DMS53 treated with DMSO at 0.1 percent for 48 hours (cell line): ENCODE data around the gene CD2.
"Not testable (repeated sequence)": the region's sequence is repeated elsewhere in the genome, so short reads cannot be mapped to it uniquely, and the experiment has no call there.

Experiments
- DNase-seq: peaks from one replicate; lab custom pipeline; 2025; ENCODE audit not compliant: unreplicated experiment; lab: John Stamatoyannopoulos, UW

CD2 gene

DNA sequence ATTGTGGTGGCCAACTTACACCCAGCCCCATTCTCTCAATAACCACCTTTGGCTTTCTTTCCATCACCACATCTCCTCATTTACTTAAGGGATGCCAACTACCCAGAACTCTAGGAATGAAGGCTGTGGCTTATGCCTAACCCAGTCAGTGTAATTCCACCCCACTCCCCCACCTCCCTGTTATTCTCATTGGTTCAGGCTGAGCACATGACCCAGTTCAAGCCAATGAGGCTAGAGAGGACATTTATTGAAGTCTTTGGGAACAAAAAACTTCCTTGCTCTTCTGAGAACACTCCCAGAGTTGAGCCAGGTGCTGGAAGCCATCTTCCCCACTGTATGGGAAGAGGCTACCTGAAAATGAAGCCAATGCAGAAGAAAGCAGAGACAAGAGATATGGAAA is 22.8 kb upstream of the CD2 start:
- DNase-seq, result no peak

DNA sequence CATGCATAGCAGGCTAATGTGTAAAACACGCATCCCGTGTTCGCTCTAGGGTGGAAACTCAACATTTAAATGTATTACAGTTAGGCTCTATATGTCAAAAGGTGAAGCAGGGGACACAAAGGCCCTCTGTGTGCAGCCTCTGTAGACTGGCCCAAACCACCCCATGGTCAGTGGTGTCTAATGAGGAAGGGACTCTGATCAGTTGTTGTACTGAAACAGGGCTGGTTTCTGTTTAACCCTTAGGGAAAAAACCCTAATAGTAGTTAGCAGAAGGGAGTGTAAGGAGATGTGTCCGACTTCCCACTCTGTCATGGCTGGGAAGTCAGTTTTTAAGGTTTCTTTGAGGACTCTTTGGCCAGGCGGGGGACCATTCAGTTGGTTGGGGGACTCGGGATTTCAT is 21.5 kb upstream of the CD2 start:
- no peak for DNase-seq

DNA sequence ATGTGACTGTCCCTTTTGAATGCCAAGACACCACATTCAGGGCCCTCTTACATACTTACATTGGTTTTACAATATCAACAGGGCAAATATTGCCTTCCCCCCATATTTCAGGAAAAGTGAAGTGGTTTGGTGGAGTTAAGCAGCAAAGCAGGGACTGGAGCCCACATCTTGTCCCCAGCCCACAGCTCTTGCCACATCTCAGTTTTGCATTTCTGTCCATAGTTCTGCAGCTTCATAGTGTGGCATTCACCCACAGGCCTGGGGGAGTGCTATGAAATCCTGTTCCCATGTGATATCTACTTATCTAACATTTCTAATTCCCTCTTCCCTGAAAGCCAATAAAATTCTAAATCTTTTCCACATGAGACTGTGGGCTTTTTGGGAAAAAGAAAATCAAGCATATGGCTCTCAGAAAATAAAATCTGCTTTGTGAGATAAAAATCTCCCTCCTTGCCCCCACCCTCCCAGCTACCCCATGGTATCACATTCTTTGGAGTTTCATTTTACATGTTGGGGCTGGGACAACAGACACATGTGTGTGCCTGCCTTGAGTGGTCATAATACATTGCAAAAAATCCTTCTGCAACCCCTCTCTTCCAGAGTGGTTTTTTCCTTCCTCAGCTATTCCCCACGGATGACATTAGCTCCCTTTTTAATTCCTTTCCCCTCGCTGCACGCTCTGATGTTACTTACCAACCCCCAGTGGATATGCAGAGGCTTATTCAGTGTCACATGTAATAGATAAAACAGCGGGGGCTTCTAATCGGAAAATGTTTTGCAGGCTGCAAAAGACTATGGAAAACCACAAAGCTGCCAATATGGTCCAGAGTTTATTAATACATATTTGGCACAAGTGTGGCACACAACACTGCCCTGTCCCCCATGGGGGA is 20.5 kb upstream of the CD2 start:
- DNase-seq, result no peak

DNA sequence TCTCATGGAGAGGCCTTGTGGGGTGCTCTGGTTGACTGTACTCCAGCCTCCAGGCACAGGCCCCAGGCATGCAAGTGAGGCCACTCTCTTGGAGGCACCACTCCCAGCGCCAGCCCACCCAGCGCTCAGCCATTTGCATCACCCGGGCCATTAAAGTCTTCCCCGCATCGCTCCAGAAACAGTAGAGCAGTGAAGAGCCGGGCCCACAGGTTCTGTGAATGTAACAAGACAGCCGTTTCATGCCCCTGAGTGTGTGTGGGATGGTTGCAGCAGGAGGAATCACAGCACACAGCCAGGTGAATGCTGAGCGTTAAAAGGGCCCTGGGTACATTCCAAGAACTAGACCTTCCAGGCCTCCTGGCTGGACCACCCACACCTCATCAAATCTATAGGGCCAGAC is 19.0 kb upstream of the CD2 start:
- no peak for DNase-seq

DNA sequence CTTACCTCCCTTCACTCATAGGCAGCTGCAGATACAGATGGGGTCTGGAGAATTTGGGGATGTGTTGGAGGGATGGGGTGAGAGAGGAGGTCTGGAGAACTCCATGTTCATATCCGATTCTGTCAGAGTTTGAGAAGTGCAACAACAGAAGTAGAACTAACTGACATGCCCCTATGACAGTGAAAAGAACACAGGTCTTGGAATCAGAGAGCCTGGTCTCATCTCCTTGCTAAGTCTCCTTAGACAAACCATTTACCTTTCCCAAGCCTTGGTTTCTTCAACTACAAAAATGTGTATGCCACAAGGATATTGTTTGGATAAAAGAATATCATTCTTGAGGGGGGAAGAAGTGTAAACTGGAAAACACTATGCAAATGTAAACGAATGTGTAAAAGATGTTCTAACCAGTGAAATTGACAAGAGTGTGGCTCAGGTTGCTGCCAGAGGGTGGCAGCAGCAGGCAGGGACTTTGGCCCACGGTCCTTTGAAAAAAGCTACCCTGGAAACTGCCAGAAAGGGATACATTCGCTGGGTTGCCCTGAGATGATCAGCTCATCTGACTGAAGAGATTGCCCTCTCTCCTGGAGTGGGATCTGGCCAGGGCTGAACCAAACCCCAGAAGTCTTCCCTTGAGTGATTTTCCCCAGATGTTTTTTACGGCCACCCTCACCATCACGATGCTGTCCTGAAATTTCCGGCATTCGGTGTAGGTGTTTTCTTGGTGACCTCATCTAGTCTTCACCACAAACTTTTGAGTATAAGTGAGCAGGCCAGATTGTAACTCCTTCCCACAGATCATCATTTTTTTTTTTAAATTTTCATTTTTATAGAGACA is 17.0 kb upstream of the CD2 start:
- DNase-seq, result peak; percentile 21

DNA sequence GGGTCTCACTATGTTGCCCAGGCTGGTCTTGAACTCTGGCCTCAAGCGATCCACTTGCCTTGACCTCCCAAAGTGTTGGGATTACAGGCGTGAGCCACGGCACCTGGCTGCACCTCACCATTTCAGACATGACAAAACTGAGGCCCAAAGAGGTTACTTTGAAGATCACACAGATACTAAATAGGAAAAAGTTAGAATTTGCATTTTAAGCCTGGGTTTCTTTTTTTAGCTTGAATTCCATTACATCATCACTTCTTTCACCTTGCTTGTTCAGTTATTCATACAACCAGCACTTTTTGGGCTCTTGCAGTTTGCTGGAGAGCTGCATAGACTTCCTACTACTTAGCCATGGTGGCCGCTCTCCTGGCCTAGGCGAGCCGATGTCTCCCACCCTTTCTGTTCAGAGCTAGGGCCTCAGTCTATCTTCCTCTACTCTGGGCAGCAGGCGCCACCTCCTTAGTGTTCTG is 16.3 kb upstream of the CD2 start:
- no peak for DNase-seq

DNA sequence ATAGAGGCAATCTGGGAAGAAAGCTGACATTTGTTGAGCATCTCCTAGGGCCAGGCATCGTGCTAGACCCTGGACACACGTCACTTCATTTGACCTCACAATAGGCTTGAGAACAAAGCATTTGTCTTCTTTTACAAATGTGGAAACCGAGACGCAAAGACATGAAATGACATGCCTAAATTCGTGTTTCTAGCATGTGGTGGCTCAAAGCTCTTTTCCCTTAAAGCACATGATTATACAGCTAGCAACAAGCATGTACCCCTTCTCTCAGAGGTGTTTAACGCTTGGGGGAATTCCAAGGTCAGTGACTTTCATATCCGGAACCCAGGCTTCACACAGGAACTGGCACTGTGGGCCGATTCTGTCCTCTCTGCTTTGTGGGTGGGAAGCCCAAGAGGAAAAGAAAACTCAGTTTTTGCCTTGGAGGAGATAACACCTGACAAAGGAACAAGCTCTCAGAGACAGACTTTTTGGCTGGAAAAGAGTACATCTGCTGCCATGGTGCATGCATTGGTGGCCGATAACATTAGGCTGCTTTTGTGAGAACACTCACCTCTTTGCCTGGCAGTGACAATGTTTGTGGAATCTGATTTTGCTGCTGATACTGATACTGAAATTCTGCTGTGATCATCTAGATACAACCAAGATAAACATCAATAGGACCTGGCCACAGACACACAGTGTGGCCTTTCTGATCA is 15.4 kb upstream of the CD2 start:
- no peak for DNase-seq

DNA sequence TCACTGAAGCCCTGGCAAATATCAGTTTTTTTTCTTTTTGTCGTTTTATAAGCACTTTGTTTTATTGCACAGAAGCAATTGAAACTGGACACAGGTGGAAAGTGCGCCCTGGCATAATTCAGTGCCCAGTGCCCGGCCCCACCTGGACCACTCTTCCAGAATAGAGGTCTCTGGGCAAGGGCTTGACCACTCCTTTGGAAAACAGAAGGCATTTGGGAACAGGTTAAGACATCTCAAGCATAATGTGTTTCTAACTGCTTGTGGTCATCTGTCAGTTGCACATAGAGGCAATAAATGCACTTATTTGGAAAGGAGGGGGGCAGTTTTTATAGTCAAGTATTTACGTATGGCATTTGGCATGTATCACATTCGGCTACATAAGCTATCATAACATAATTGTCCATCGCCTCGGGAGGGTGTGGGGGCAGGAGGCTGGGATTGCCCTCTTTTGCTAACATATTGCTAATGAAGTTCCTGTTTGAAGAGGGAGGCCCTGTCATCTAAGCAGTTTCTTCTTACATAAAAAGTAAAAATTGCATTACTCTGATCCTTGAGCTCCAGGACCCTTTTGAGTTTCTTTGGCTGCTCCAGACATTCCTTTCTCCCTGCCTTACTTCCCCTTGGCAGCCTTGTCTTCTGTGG is 14.7 kb upstream of the CD2 start:
- DNase-seq, result no peak

DNA sequence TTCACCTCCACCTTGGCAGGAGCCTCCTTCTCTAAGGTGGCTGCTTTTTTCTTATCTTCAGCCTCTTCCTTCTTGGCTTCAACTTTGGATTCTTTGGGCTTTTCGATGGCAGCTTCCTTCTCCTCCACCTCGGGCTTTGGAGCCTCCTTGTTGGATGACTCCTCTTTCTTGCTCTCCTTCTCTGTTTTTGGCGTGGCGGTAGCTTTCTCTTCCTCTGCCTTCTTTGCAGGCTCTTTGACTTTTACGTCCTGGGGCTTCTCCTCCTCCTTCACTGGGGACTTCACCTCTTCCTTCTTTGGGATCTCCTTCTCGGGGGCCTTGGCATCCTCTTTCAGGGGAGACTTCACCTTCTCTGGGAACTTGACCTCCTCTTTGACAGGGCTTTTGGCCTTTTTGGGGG is 13.9 kb upstream of the CD2 start:
- no peak for DNase-seq

DNA sequence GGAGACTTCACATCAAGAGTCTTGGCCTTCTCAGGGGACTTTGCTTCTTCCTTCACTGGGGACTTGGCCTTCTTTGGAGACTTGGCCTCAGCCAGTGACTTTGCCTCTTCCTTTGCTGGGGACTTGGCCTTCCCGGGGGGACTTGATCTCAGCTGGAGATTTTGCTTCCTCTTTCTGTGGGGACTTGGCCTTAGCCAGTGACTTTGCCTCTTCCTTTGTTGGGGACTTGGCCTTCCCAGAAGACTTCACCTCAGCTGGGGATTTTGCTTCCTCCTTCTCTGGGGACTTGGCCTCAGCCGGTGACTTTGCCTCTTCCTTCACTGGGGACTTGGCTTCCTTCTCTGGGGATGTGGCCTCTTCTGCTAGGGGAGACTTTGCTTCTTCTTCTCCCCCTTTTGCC is 13.5 kb upstream of the CD2 start:
- DNase-seq, result no peak

DNA sequence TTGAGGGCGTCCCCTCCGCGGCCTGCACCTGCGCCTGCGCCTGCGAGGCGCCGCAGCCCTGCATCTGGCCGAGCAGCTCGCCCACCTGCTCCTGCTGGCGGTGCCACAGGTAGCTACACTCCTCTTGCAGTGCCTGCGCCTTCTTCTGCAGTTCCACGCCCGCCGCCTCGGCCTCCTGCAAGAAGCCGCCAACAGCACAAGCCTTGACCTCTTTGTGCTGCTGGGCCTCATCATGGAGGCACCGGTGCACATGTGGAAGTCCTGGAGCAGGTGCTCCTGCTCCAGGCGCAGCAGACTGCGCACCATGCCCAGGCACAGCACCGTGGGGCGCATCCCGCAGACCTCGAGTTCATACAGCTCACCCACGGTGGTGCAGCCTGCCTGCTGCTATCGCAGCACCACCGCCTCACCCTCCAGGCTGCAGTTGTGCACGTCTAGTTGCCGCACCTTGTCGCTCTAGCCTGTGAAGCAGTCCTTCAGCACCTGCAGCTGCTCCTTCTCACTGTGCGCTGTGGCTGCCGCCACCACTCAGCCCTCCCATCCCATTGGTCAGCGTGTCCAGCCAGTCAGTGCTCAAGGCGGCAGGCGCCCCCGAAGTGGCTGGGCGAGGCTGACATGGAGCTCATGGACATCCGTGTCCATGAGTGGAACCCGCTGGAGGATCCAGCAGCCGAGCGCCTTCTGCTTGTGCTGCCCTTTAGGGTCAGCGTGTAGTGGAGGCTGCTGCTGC is 12.2 kb upstream of the CD2 start:
- no peak for DNase-seq

DNA sequence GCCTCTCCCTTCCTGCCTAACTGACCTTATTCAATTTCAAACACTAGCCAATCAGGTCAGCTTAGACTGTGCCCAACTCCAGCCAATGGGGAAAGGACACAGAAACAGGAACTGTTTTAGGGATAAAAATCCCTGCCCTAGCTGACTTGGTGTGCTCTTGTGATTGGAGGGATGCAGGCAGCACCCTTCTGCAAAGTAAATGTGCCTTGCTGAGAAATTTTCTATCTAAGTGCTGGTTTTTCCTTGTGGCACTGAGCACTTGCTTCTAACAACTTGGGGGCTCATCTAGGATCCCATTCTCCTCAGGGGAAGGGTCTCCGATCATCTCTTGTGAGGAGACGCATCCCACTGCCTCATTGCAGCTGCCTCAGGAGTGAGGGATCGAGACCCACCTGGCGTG is 10.7 kb upstream of the CD2 start:
- no peak for DNase-seq

DNA sequence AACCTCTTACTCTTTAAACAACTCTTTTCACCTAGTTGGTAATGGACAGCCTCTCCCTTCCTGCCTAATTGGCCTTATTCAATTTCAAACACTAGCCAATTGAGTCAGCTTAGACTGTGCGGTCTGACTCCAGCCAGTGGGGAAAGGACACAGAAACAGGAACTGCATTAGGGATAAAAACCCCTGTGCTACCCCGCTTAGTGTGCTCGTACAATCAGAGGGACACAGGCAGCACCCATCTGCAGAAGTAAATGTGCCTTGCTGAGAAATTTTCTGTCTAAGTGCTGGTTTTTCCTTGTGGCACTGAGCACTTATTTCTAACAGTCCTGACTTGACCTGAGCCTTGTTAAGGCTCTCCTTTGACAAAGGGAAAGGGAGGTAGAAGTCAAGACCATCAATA is 6.0 kb upstream of the CD2 start:
- DNase-seq, result no peak

DNA sequence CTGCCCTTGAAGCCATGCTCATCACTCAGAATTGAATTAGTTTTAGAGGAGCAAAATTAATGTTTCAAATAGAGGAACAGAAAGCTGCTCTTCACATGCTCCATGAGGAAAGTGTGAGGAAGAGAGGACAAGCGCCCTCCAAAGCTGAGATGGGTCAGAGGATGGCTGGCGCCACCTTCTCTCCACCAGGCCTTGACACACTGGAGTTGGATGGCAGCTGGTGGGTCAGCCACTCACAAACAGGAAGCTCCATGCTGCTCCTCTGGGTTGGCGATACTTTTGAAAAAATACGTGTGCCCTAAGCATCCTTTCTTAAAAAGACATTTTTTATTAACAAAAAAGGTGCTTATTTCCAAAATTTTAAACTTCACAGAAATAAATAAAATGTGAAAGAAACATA is 3.1 kb upstream of the CD2 start:
- DNase-seq, result no peak

DNA sequence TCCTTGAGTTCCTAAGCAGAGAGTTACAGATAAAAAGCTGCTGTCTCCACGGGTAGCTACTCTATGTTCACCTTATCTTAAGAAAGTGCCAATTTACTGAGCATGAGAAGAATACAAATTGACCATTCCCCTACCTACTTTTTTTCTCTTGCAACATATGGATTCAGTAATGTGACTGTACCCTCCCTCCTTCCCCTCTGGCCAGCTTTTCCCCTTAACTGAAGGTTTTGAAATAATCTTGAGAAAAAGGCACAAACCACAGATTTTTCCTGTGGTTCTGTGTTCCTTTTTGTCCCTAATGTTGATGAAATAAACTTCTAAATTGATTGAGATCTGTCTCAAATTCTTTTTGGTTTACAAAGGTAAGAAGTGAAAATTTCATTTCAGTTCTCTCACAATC is 2.6 kb upstream of the CD2 start:
- DNase-seq, result no peak

DNA sequence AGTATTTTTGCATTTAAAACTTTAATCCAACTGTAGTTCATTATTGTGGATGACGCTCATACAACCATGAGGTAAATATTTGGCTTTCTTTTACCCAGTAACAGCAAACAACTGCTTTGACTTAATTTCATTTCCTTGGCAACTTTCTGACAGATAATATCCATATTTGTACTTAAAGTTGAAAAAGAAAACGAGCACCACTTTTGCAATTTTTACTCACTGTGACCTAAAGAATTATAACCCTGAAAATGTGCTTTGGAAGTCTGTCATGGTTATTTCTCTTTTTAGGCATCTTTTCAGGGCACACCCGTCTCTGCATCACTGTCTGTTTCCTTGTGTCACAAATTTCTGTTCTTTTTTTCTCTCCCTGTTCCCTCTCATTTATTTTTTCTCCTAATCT is 918 bp upstream of the CD2 start:
- DNase-seq, result no peak

DNA sequence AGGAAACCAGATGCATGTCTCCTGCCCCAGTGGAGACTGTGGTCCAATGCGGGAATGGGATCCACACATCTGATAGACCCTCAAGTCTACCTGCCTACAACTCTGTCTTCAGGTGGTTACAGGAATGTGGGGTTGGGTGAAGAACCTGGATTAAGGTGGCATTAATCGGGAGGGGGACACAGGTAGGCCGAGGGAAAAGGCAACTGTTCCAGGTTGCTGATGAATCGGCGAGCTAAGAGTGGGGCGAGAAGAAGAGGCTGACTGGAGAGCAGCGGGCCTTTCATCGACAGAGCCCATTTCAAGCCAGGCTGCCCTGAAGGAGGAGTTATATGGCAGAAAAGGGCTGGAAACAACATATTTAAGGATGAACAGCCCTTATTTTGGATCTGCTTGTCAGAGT is 836 bp downstream of the CD2 start:
- no peak for DNase-seq

DNA sequence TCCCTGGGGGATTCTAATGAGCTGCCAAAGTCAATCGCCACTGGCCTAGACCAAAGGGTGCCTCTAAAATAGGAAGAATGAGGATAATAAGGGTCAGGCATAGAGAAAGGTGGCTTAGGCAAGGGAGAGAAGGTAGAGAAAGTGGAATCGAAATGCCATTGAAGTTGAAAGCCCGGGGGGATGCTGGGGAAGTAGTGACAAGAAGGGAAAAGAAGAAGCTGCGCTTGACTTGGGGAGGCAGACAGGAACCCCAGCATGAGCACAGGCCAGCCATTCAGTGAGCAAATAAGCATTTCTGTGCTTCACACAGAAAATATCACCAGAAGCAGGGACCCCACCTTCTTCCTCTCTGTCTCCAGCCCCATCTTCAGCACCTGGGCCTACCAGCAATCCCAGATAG is 1.5 kb downstream of the CD2 start:
- no peak for DNase-seq

DNA sequence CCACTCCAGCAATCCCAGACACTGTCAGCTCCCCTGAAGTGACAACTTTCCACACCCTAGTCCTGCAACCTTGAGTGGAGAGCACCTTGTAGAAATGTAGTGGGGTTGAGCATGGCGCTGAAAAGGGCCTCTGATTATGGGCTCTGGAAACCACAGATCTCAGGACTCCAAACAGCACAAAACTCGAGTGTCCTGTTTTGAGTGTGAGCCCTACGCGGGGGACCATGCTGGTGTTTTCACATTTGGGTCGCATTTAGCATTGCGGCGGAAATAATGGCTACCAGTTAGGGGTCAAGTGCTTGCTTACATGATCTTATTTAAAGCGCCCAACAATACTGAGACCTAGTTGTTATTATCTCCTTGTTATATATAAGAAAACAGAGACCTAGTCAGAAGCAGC is 1.9 kb downstream of the CD2 start:
- DNase-seq, result not testable (repeated sequence)

DNA sequence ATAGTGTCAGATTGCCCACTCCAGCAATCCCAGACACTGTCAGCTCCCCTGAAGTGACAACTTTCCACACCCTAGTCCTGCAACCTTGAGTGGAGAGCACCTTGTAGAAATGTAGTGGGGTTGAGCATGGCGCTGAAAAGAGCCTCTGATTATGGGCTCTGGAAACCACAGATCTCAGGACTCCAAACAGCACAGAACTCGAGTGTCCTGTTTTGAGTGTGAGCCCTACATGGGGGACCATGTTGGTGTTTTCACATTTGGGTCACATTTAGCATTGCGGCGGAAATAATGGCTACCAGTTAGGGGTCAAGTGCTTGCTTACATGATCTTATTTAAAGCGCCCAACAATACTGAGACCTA is 4.2 kb downstream of the CD2 start:
- DNase-seq, result not testable (repeated sequence)

DNA sequence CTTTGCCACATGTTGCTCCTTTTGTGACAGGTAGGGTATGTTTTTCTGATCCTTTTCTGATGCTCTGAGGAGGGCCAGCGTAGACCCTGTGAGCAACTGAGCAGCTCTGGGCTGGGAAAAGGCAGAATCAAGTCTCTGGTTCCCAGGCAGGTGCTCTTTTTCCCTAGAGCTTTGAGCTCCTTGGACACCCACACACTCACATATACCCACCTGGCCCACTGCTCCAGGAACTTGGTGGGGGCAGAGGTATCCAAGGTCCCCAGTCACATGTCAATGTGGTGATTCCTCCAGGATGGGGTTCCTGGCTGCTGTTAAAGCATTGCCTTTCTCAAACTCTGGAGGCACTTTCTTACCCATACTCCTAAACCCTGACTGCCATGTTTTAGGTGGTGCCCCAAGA is 5.4 kb downstream of the CD2 start:
- no peak for DNase-seq
